ENCODE measurements around the gene COQ4.

DNA sequence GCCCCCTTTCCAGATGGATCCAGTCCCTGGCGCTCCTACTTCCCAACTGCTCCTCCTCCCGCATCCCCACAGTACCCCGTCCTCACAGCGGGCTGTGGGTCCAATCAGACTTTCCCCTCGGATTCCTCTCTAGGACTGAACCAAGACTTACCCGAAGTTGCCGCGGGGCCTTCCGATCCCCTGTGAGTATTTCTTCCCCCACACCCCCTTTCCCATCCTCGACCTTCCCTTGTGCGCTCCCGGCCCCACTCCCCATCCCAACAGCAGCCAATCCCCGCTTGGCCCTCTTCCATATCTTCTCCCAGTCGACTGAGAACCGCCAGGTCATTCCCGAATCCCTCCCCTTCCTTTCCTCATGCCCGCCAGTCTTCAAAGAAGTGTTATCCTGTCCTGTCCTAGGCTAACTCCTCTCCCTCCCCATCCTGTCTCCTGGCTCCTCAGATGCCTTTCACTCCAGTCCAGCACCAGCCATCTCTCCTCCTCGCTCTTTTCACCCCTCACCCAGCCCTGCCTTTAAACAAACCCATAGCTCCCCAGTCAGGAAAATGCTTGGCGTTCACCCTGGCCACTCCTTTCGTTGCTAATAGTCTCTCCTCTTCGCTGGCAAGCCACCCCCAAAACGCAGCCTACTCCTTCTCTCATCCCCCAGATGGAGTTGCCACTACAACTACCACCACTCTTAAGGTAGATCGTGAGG lies 45.9 kb upstream of the COQ4 start:
- TF ChIP-seq, protein P1, sequence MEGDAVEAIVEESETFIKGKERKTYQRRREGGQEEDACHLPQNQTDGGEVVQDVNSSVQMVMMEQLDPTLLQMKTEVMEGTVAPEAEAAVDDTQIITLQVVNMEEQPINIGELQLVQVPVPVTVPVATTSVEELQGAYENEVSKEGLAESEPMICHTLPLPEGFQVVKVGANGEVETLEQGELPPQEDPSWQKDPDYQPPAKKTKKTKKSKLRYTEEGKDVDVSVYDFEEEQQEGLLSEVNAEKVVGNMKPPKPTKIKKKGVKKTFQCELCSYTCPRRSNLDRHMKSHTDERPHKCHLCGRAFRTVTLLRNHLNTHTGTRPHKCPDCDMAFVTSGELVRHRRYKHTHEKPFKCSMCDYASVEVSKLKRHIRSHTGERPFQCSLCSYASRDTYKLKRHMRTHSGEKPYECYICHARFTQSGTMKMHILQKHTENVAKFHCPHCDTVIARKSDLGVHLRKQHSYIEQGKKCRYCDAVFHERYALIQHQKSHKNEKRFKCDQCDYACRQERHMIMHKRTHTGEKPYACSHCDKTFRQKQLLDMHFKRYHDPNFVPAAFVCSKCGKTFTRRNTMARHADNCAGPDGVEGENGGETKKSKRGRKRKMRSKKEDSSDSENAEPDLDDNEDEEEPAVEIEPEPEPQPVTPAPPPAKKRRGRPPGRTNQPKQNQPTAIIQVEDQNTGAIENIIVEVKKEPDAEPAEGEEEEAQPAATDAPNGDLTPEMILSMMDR (IDR thresholded peaks at IDR 0.05) = no peak
- TF ChIP-seq POLR2A (IDR thresholded peaks at IDR 0.05) = no peak
- TF ChIP-seq EP300 (IDR thresholded peaks at IDR 0.05; ENCODE audit: low read depth) = no peak
- no peak for TF ChIP-seq POLR2AphosphoS5 (IDR thresholded peaks at IDR 0.05)
